Ectodermal cell (in vitro differentiated cells): ENCODE data around the gene TOP1. TPM values are rescaled to one million over a fixed set of nuclear protein-coding genes. Genes with fewer than 3 reads are reported as not detected.
A peak's percentile ranks its signal among the peaks of the same experiment; 100 is the strongest.

Source experiments
- H3K27ac ChIP-seq: 2 replicates; pipeline ENCODE4 v1.7.0; 2013; ENCODE audit warnings: mild to moderate bottlenecking, low read depth, low read length; ENCODE audit not compliant: insufficient read depth, poor library complexity, severe bottlenecking
- H3K27me3 ChIP-seq: 2 replicates; pipeline ENCODE4 v1.7.0; 2013; ENCODE audit warnings: mild to moderate bottlenecking, low read length; ENCODE audit not compliant: insufficient read depth, control insufficient read depth, poor library complexity, severe bottlenecking
- H3K36me3 ChIP-seq: one replicate; pipeline ENCODE4 v1.7.0; 2013; ENCODE audit warnings: low read length; ENCODE audit not compliant: control insufficient read depth, insufficient read depth
- H3K4me1 ChIP-seq: one replicate; pipeline ENCODE4 v1.7.0; 2013; ENCODE audit warnings: low read length; ENCODE audit not compliant: control insufficient read depth, insufficient read depth
- H3K4me3 ChIP-seq: 2 replicates; pipeline ENCODE4 v1.7.0; 2013; ENCODE audit warnings: low read depth, low read length, control low read depth; ENCODE audit not compliant: insufficient read depth
- H3K9me3 ChIP-seq: 2 replicates; pipeline ENCODE4 v1.7.0; 2013; ENCODE audit warnings: mild to moderate bottlenecking, low read length, moderate library complexity; ENCODE audit not compliant: control insufficient read depth
- WGBS, 2 experiments: methylation state at CpG; one replicate each; pipeline ENCODE4 v1.1.7; 2013; ENCODE audit warnings: missing lambda C conversion rate in 2 of 2; 5-methylcytosine and 5-hydroxymethylcytosine counted together
- polyA plus RNA-seq, 4 experiments: library from polyadenylated mRNA; stranded (reverse); fragments of 50-300 nt; gene quantifications; one replicate each; pipeline ENCODE4 v1.2.3, GENCODE V29; 2013

The TOP1 gene
- 104 TPM for polyA plus RNA-seq (2013, experiment 1 of 4)
- polyA plus RNA-seq (2013, experiment 2 of 4) = 96.3 TPM
- polyA plus RNA-seq (2013, experiment 3 of 4) = 81.9 TPM
- 91.7 TPM for polyA plus RNA-seq (2013, experiment 4 of 4)

DNA sequence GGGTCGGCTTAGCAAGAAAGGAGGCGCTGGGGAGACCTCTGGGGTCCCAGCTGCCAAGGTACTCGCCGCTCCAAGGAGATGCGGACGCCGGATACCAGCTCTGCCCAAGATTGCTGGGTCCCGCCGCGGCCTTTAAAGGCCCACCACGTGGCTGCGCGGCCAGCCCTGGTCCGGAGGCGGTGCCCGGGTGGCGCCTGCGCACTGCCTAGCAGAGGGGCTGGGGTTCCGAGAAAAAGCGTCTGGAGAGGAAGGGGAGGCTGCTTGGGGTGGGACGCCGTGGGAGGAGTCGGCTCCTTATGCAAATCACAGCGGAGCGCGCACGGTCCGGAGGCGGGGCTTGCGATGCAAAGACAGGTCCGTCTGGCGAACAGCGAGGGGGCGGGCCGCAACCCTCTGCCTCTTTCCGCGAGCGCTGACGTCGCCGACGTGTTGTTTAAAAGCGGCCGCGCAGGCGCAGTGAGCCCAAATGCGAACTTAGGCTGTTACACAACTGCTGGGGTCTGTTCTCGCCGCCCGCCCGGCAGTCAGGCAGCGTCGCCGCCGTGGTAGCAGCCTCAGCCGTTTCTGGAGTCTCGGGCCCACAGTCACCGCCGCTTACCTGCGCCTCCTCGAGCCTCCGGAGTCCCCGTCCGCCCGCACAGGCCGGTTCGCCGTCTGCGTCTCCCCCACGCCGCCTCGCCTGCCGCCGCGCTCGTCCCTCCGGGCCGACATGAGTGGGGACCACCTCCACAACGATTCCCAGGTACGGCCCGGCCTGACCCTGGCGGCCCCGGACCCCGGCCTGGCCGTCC lies at the start of gene TOP1:
Gene TOP1 (plus strand): TSS at position 464 of the 791 bp plus-strand sequence. CDS start 246 bp downstream, at position 710.
- 0% methylated on average over 85 of the region's 85 CpGs for WGBS, 2 experiments
- peak within 1 kb of the TSS; percentile 71 for H3K27ac ChIP-seq

GRCh38 chr20:40979247-40979646 lies 49.4 kb upstream of the TOP1 start:
- Histone ChIP-seq H3K27ac (no peak overlapping the region), H3K4me3 (no peak overlapping the region), H3K9me3 (no peaks in the 10 kb centered on the region), H3K36me3 (no peaks in the 10 kb centered on the region), H3K4me1 (no peaks in the 10 kb centered on the region), H3K27me3 (no peaks in the 10 kb centered on the region)
- WGBS, 2 experiments = 88 to 91% methylated on average over 2 of the region's 2 CpGs

More for the DNA sequence above, at the start of gene TOP1:
- no peaks in the 10 kb centered on the region for H3K9me3 ChIP-seq
- H3K36me3 ChIP-seq = no peaks in the 10 kb centered on the region
- no peaks in the 10 kb centered on the region for H3K27me3 ChIP-seq
- H3K4me3 ChIP-seq = peak within 1 kb of the TSS; percentile 86
- H3K4me1 ChIP-seq = peaks cover 27% of the 10 kb centered on the region

DNA sequence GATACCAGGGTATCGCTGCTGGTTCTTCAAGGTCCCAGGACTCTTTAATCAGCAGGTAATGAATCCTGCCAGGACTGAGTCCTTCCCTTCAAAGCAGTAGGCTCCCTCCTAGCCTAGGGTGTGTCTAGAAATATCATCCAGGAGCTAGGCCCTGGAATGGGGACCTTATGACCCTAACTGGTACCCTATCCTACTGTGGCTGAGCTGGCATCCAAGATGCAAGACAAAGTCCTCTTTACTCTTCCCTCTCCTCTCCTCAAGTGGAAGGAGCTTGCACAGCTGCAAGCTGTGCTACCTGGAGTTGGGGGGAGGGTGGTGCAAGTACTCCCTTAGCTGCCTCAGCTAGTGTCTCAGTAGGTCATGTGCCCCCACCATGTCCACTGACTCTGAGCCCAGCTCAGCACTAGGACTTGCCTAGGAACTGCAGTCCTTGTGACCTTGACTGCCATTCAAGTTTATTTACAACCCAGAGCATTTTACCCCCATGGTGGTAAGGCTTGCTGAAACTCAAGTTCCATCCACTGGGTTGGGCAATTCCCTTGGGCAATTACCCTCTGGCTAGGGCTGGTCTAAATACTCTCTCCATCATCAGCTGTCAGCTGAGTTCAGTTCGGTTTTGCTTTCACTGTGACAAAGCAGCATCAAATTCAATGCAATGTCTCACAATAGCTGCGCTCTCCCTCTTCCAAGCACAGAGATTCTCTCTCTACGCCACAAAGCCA lies 48.4 kb upstream of the TOP1 start:
- Histone ChIP-seq H3K4me1 (no peaks in the 10 kb centered on the region), H3K27ac (no peak overlapping the region), H3K9me3 (no peaks in the 10 kb centered on the region), H3K4me3 (no peak overlapping the region), H3K27me3 (no peaks in the 10 kb centered on the region), H3K36me3 (no peaks in the 10 kb centered on the region)
- WGBS, 2 experiments = 91 to 92% methylated on average over 4 of the region's 4 CpGs

DNA sequence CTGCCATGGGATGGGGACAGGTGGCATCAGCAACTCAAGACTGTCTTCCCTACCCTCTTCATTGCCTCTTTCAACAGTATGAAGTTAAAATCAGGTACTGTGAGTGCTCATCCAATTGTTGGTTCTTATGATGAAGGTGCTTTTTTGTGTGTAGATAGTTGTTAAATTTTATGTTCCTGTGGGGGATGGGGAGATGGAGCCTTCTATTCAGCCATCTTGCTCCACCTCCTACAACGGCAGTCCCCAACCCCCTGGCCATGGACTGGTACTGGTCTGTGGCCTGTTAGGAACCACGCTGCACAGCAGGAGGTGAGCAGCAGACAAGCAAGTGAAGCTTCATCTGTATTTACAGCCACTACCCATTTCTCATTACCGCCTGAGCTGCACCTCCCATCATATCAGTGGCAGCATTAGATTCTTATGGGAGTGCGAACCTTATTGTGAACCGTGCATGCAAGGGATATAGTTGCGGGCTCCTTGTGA lies 47.8 kb upstream of the TOP1 start:
- H3K36me3 ChIP-seq = no peaks in the 10 kb centered on the region
- H3K27ac ChIP-seq = no peak overlapping the region
- no peaks in the 10 kb centered on the region for H3K9me3 ChIP-seq
- no peaks in the 10 kb centered on the region for H3K4me1 ChIP-seq
- H3K27me3 ChIP-seq = no peaks in the 10 kb centered on the region
- H3K4me3 ChIP-seq = no peak overlapping the region
- WGBS, 2 experiments = 93 to 97% methylated on average over 6 of the region's 6 CpGs

DNA sequence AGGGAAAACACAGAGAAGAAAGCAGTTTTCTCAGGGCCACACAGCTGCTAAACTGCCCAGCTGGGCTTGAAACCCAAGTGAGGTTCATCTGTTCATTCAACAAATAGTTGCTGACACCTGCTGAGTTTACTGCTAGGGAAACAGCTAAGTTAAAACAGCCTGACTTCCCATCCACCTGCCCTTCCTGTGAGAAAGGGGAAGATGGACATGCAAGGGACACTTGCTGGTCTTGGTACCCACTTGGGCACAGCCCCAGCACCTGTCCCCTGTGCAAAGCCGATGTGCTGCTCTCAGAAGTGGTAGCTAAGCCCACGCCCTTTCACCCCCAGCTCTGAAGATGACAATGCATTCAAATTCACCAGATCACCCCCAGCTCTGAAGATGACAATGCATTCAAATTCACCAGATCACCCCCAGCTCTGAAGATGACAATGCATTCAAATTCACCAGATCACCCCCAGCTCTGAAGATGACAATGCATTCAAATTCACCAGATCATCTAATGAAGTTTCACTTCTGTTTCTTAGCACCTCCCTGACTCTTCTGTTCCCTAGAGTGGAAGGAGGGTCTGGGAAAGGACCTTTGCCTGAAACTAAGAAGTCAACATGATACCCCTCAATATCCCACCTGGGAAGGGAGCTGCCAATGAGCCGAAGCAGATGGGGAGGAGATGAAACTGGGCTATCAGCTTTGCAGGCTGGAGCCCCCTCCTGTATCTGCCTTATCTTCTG lies 46.0 kb upstream of the TOP1 start:
- H3K4me1 ChIP-seq = no peaks in the 10 kb centered on the region
- 80 to 86% methylated on average over 3 of the region's 3 CpGs for WGBS, 2 experiments

GRCh38 chr20:40983898-40984297 lies 44.7 kb upstream of the TOP1 start:
- no peaks in the 10 kb centered on the region for H3K9me3 ChIP-seq
- no peak overlapping the region for H3K27ac ChIP-seq
- no peak overlapping the region for H3K4me3 ChIP-seq
- H3K4me1 ChIP-seq = no peaks in the 10 kb centered on the region
- no peaks in the 10 kb centered on the region for H3K27me3 ChIP-seq
- WGBS, 2 experiments = 94 to 100% methylated on average over 2 of the region's 2 CpGs
- no peaks in the 10 kb centered on the region for H3K36me3 ChIP-seq

More for the DNA sequence above, 46.0 kb upstream of the TOP1 start:
- Histone ChIP-seq H3K4me3 (no peak overlapping the region), H3K27me3 (no peaks in the 10 kb centered on the region), H3K27ac (no peak overlapping the region), H3K36me3 (no peaks in the 10 kb centered on the region), H3K9me3 (no peaks in the 10 kb centered on the region)

DNA sequence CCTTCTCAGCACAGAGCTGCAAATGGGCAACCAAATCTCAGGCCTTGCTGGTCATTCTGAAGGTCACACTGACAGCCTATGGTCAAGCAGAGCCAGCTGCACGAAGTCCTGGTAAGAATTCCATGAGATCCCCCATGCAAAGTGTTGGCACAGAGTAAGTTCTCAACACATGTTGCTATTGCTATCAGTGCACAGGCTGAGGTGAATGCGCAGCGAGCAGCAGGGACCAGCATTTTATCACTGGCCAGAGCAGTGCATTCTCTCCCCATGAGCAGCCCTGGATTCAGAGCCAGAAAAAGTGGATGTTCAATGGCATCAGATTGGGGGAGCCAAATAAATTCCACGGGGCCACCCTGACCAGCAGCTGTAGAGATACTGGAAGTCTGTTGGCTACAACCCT lies 44.1 kb upstream of the TOP1 start:
- no peaks in the 10 kb centered on the region for H3K27me3 ChIP-seq
- no peaks in the 10 kb centered on the region for H3K9me3 ChIP-seq
- WGBS, 2 experiments = 95% methylated on average over 4 of the region's 4 CpGs
- H3K36me3 ChIP-seq = no peaks in the 10 kb centered on the region
- H3K27ac ChIP-seq = no peak overlapping the region
- H3K4me3 ChIP-seq = no peak overlapping the region
- no peaks in the 10 kb centered on the region for H3K4me1 ChIP-seq

DNA sequence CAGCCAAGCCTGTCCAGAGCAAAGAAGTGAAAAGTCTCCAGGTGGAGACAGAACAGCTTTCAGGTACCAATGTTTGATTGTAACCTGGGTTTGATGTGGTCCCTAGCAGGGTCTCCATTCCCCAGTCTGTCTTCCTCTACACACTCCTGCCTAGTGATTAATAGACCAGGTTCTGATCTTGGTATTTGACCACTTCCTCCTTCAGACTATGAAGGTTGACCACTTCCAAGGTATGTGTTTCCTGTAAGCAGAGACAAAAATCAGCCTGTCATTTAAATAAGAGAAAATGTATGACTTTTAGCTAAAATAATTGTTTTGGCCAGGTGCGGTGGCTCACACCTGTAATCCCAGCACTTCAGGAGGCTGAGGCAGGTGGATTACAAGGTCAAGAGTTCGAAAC lies 41.8 kb upstream of the TOP1 start:
- no peak overlapping the region for H3K4me3 ChIP-seq
- WGBS, 2 experiments = 88 to 91% methylated on average over 2 of the region's 2 CpGs

GRCh38 chr20:40990542-40991120 lies 38.0 kb upstream of the TOP1 start:
- WGBS, 2 experiments = 34 to 39% methylated on average over 10 of the region's 10 CpGs
- H3K4me3 ChIP-seq = no peak overlapping the region

More for the DNA sequence above, 41.8 kb upstream of the TOP1 start:
- H3K27ac ChIP-seq = no peak overlapping the region
- no peaks in the 10 kb centered on the region for H3K27me3 ChIP-seq
- no peaks in the 10 kb centered on the region for H3K4me1 ChIP-seq
- no peaks in the 10 kb centered on the region for H3K36me3 ChIP-seq
- H3K9me3 ChIP-seq = no peaks in the 10 kb centered on the region

More at GRCh38 chr20:40990542-40991120, 38.0 kb upstream of the TOP1 start:
- H3K36me3 ChIP-seq = no peaks in the 10 kb centered on the region
- H3K9me3 ChIP-seq = no peaks in the 10 kb centered on the region
- H3K4me1 ChIP-seq = no peaks in the 10 kb centered on the region
- H3K27ac ChIP-seq = no peak overlapping the region
- H3K27me3 ChIP-seq = no peaks in the 10 kb centered on the region
